Measurements from ENCODE around the gene CEP41. TPM values are rescaled to one million over a fixed set of nuclear protein-coding genes. Genes with fewer than 3 reads are reported as not detected.

Gene CEP41
- 15.5 and 23.5 TPM in 2 replicates for total RNA-seq

GRCh38 chr7:130440527-130441365, at the start of gene CEP41:
TSS of gene CEP41 (minus strand) at chr7:130441016. CDS start at chr7:130440966, 50 bp downstream.

GRCh38 chr7:130379921-130380860, 60.6 kb downstream of the CEP41 start, which contains the start of gene CPA1:
TSS of gene CPA1 (plus strand) at chr7:130380494. CDS start at chr7:130380521, 27 bp downstream.

GRCh38 chr7:130344271-130344866, 96.4 kb downstream of the CEP41 start, which contains the start of gene CPA5:
TSS of gene CPA5 (plus strand) at chr7:130344816. CDS start at chr7:130346486, 1,670 bp downstream.

Small RNA genes lying within 50 kb of the gene (small RNA-seq; reads per million reads assigned to genes)
- not detected for gene RF02148 (ENCODE audit: low replicate concordance)
- not detected for gene RF02149 (ENCODE audit: low replicate concordance)
- gene RF02150 (ENCODE audit: low replicate concordance): not detected

Other genes starting within 250 kb of the CEP41 start
- 29.5 and 32.0 TPM in 2 replicates for gene TMEM209, start 235.6 kb downstream of the CEP41 start, total RNA-seq
- 0.22 TPM in 1 of 2 replicates, not detected in the other for gene SSMEM1, start 233.2 kb downstream of the CEP41 start, total RNA-seq
- 0.22 TPM in 1 of 2 replicates, not detected in the other for gene CPA2, start 174.2 kb downstream of the CEP41 start, total RNA-seq
- gene CPA4, start 147.9 kb downstream of the CEP41 start, total RNA-seq: 9.4 and 9.7 TPM in 2 replicates
- gene CPA5, start 96.2 kb downstream of the CEP41 start, total RNA-seq: not detected in 2 replicates
- 1.8 TPM in 1 of 2 replicates, not detected in the other for gene CPA1, start 60.5 kb downstream of the CEP41 start, total RNA-seq
- gene MEST, start 51.1 kb upstream of the CEP41 start, total RNA-seq: 97.6 and 860 TPM in 2 replicates
- gene COPG2, start 227.7 kb upstream of the CEP41 start, total RNA-seq: 38.7 and 40.7 TPM in 2 replicates
- not detected in 2 replicates for gene TSGA13, start 245.5 kb upstream of the CEP41 start, total RNA-seq

All from placental pericyte (primary cell).